ENCODE results near the gene GAS2L2. TPM values are rescaled to one million over a fixed set of nuclear protein-coding genes. Genes with fewer than 3 reads are reported as not detected.

The GAS2L2 gene
- total RNA-seq, 1 experiment from 2014 or later = 0.15 TPM

GRCh38 chr17:35793257-35793656, 40.2 kb upstream of the GAS2L2 start (continued):
- TF ChIP-seq ZNF425 (CRISPR knock-in tag; conservative IDR thresholded peaks at IDR 0.05) = no peak

- ChIA-PET POLR2A (no interaction called here), CTCF (interaction anchor here (1.5 to 1.7 kb wide), 2 partner anchors 13 to 28 kb away, joined by 3 to 13 read pairs; no protein-coding TSS in a partner anchor)
- Mint-ChIP-seq H3K9me3 (no peaks in the 10 kb centered on the region), H3K27me3 (ENCODE audit: low read depth) (peaks cover 54% of the 10 kb centered on the region), H3K4me1 (peaks cover 10% of the 10 kb centered on the region), H3K27ac (no peak overlapping the region), H3K36me3 (no peaks in the 10 kb centered on the region), H3K4me3 (no peak overlapping the region)
- ATAC-seq = no peak
- TF ChIP-seq ZBTB21 (CRISPR knock-in tag; IDR thresholded peaks at IDR 0.05; ENCODE audit: borderline replicate concordance) (no peak), TEAD4 (CRISPR knock-in tag; IDR thresholded peaks at IDR 0.05) (no peak), GABPB1 (CRISPR knock-in tag; IDR thresholded peaks at IDR 0.05) (no peak), FOXK1 (CRISPR knock-in tag; IDR thresholded peaks at IDR 0.05) (no peak)
- no peak for DNase-seq (ENCODE audit: low spot score)
These were observed 38.8 kb upstream of the GAS2L2 start for GRCh38 chr17:35791681-35792350.

GRCh38 chr17:35790841-35791240, 37.8 kb upstream of the GAS2L2 start:
- DNase-seq (ENCODE audit: low spot score) (no peak), ATAC-seq (no peak)
- ChIA-PET CTCF (no interaction called here), POLR2A (no interaction called here)
- no peak overlapping the region for H3K27ac Mint-ChIP-seq
- peaks cover 44% of the 10 kb centered on the region for H3K27me3 Mint-ChIP-seq (ENCODE audit: low read depth)
- no peaks in the 10 kb centered on the region for H3K9me3 Mint-ChIP-seq
- H3K4me1 Mint-ChIP-seq = peaks cover 10% of the 10 kb centered on the region
- no peak overlapping the region for H3K4me3 Mint-ChIP-seq
- no peaks in the 10 kb centered on the region for H3K36me3 Mint-ChIP-seq
- no peak for TF ChIP-seq MLX (CRISPR knock-in tag; IDR thresholded peaks at IDR 0.05)
- no peak for TF ChIP-seq GRHL2 (CRISPR knock-in tag; IDR thresholded peaks at IDR 0.05; ENCODE audit: insufficient replicate concordance, severe bottlenecking)
- TF ChIP-seq HMGA2 (CRISPR knock-in tag; IDR thresholded peaks at IDR 0.05) = no peak
- TF ChIP-seq NR1H2 (CRISPR knock-in tag; IDR thresholded peaks at IDR 0.05) = no peak
- TF ChIP-seq MXD4 (CRISPR knock-in tag; IDR thresholded peaks at IDR 0.05; ENCODE audit: borderline replicate concordance) = no peak
- TF ChIP-seq STAT6 (CRISPR knock-in tag; conservative IDR thresholded peaks at IDR 0.05; ENCODE audit: low read depth) = no peak
- TF ChIP-seq USF2 (CRISPR knock-in tag; IDR thresholded peaks at IDR 0.05) = no peak
- TF ChIP-seq ESRRA (CRISPR knock-in tag; IDR thresholded peaks at IDR 0.05; ENCODE audit: borderline replicate concordance) = no peak
- no peak for TF ChIP-seq PRDM15 (CRISPR knock-in tag; IDR thresholded peaks at IDR 0.05)
- no peak for TF ChIP-seq ARID4B (CRISPR knock-in tag; IDR thresholded peaks at IDR 0.05; ENCODE audit: borderline replicate concordance)
- TF ChIP-seq ZSCAN18 (CRISPR knock-in tag; IDR thresholded peaks at IDR 0.05) = no peak
